Esophagus squamous epithelium (tissue), 4 donors: ENCODE data around the gene CYP21A2.

ENCODE experiments used
- CTCF ChIP-seq, 6 experiments: fragments of 450-650 bp in 4 of 6; fragments of 200-600 bp in 2 of 6; sonication (generic) in 2 of 6; IDR thresholded peaks; one replicate each; pipeline ENCODE4 v1.5.1; 2016 to 2019; ENCODE audit warnings: antibody characterized with exemption in 6 of 6, mild to moderate bottlenecking in 4 of 6, moderate library complexity in 4 of 6
- POLR2A ChIP-seq, 4 donors: fragments of 450-650 bp; IDR thresholded peaks; one replicate each; pipeline ENCODE4 v1.6.1; 2017; ENCODE audit warnings: antibody characterized with exemption in 4 of 4, mild to moderate bottlenecking in 4 of 4, moderate library complexity in 3 of 4

- no peak for TF ChIP-seq CTCF (IDR thresholded peaks at IDR 0.05)
- no peak for TF ChIP-seq POLR2A (IDR thresholded peaks at IDR 0.05)
Measured at GRCh38 chr6:32076321-32076809, 38.1 kb downstream of the CYP21A2 start.
